T-helper 17 cell (primary cell): Measurements from ENCODE around the gene RPL41. TPM values are rescaled to one million over a fixed set of nuclear protein-coding genes. Genes with fewer than 3 reads are reported as not detected.

Experiments
- ATAC-seq: fragments of 150-1000 bp; cut with Tn5 transposase; 2 replicates; pipeline ENCODE4 v1.10.0; 2021; ENCODE audit warnings: mild to moderate bottlenecking, moderate library complexity
- DNase-seq, 3 donors: peaks; one replicate each; pipeline versions ENCODE4 v3.0.0 to v3.0.0-alpha.2; 2020 to 2021
- H3K9me3 ChIP-seq: one replicate; pipeline ENCODE4 v1.7.0; 2013; ENCODE audit warnings: low read length, mild to moderate bottlenecking; ENCODE audit not compliant: control insufficient read depth, poor library complexity, severe bottlenecking
- H3K27ac Mint-ChIP-seq: one replicate; pipeline ENCODE4 v1.8.0; 2022; ENCODE audit warnings: mild to moderate bottlenecking, moderate library complexity, mixed read lengths
- H3K27me3 Mint-ChIP-seq: one replicate; pipeline ENCODE4 v1.8.0; 2022; ENCODE audit warnings: mixed read lengths
- H3K36me3 Mint-ChIP-seq: one replicate; pipeline ENCODE4 v1.8.0; 2022; ENCODE audit warnings: low read depth, mixed read lengths
- H3K4me1 Mint-ChIP-seq: one replicate; pipeline ENCODE4 v1.8.0; 2022; ENCODE audit warnings: mild to moderate bottlenecking, mixed read lengths
- H3K4me3 Mint-ChIP-seq: one replicate; pipeline ENCODE4 v1.8.0; 2022; ENCODE audit warnings: mild to moderate bottlenecking, moderate library complexity, mixed read lengths
- total RNA-seq, 4 donors: library from RNA in 2 of 4; stranded (reverse) in 2 of 4; gene quantifications; one replicate each; pipeline ENCODE4 v1.2.3 and lab custom pipeline; 2022 to 2026

RPL41 gene
- total RNA-seq, 2 donors from 2014 or later: 5,484 to 5,668 TPM

DNA sequence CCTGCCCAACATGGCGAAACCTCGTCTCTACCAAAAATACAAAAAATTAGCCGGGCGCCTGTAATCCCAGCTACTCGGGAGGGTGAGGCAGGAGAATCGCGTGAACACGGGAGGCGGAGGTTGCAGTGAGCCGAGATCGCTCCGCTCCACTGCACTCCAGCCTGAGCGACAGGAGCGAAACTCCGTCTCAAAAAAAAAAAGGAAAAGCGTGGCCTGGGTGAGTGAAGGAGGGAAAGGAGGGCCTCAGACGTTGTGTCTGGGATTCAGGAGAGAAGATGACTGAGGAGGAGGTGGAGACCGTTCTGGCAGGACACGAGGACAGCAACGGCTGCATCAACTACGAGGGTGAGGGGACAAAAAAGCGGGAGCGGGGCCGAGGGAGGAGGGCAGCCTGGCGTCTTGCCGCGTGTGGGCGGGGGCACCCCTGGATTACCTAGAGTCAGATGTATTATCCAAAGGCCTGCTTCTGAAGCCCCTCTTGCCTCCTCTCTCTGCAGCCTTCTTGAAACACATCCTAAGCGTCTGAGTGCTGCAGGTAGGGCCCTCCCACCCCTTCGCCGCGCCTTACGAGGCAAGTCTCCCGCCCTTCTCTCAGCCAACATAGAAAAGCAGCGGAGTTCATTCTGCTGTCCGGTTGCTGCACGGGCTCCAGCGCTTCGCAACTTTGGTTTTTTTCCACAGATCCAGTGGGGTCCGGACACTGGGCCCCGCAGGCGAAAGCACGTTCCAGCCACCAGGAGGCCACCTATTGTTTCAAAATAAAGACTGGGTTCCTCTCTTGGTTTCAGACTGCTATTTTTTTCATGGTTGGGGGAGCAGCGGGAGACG, 41.0 kb downstream of the RPL41 start:
- peak; percentile 49 for ATAC-seq
- H3K9me3 ChIP-seq: no peaks in the 10 kb centered on the region
- Mint-ChIP-seq H3K27me3 (no peaks in the 10 kb centered on the region), H3K4me3 (peak overlapping the region; percentile 100), H3K27ac (peak overlapping the region; percentile 99), H3K36me3 (peaks cover 11% of the 10 kb centered on the region), H3K4me1 (peaks cover 46% of the 10 kb centered on the region)
- peak in 2 of 3 donors; percentile 21 to 24 for DNase-seq

DNA sequence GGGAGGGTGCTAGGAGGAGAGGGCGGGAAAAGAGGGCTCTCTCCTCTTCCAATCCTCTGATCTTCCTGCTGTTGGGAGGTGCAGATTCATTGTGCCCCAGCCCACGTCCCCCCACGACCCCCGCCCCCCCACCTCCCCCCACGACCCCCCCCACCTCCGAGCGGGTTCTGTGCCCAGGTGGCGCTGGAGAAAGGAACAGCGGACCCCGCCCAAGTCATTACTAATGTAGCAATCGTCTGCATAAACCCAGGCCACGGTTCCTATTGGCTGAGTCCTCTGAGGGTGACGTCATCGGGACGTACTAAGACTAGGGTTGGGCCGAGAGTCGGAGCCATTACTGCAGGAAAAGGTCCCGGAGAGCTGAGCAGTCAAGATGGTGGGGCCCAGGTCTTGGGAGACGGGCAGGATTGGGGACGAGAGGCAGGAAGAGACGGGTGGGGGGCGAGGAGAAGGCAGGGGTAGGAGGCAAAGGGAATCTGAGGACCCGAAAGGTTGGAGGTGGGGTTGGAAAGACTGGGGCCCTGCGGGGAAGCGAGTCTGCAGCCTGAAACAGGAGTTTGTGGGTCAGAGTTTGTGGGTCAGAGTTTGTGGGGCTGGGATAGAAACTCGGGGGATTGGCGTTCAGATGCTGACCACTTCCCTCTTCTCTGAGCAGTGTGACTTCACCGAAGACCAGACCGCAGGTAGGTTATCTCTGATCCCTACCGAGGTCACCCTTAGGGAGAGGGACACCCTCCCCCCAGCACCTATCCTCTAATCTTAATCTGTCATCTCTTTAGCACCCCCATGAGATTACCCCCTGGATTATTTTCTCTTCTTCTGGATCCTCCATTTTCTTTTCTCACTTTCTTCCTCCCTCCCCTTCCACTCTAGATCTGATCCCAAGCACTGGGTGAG, 41.8 kb downstream of the RPL41 start, which contains the start of gene MYL6:
TSS of gene MYL6 (plus strand) at position 331 of the 897 bp plus-strand sequence. CDS start at position 374, 43 bp downstream.
- H3K27ac Mint-ChIP-seq: peak within 1 kb of the TSS; percentile 99
- peak; percentile 87 for ATAC-seq
- H3K27me3 Mint-ChIP-seq: no peaks in the 10 kb centered on the region
- H3K9me3 ChIP-seq: no peaks in the 10 kb centered on the region
- peaks cover 44% of the 10 kb centered on the region for H3K4me1 Mint-ChIP-seq
- peaks cover 11% of the 10 kb centered on the region for H3K36me3 Mint-ChIP-seq
- peak; percentile 71 to 79 (median 78) for DNase-seq
- H3K4me3 Mint-ChIP-seq: peak within 1 kb of the TSS; percentile 100

DNA sequence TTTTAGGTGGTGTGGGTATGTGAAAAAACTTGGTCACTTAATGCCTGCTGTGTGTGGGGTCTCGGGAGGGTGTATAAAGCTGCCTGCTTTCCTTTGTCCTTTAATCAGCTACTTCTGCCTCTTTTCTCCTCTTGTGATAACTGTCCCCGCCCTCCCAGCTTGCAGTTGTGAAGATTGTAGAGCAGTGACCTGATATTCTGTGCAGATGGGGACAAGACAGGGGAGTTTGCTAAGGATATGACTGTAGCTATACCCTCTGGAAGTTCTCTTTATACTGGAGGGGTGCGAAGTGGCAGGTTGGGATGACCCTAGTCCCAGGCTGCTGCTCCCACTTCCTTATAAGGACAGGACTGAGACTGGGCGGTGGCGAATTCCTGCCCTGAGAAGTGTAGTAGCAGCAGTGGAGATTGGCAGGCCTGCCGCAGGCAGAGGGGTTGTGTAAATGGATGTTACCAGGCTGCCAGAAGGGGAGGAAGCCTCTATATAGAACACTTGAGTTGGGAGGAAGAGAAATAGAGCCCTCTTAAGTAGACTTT, 42.6 kb downstream of the RPL41 start:
- no peaks in the 10 kb centered on the region for H3K27me3 Mint-ChIP-seq
- H3K36me3 Mint-ChIP-seq: peaks cover 11% of the 10 kb centered on the region
- peak overlapping the region; percentile 99 for H3K27ac Mint-ChIP-seq
- DNase-seq (no peak), ATAC-seq (no peak)
- H3K4me1 Mint-ChIP-seq: peaks cover 48% of the 10 kb centered on the region
- no peaks in the 10 kb centered on the region for H3K9me3 ChIP-seq
- H3K4me3 Mint-ChIP-seq: peak overlapping the region; percentile 100

DNA sequence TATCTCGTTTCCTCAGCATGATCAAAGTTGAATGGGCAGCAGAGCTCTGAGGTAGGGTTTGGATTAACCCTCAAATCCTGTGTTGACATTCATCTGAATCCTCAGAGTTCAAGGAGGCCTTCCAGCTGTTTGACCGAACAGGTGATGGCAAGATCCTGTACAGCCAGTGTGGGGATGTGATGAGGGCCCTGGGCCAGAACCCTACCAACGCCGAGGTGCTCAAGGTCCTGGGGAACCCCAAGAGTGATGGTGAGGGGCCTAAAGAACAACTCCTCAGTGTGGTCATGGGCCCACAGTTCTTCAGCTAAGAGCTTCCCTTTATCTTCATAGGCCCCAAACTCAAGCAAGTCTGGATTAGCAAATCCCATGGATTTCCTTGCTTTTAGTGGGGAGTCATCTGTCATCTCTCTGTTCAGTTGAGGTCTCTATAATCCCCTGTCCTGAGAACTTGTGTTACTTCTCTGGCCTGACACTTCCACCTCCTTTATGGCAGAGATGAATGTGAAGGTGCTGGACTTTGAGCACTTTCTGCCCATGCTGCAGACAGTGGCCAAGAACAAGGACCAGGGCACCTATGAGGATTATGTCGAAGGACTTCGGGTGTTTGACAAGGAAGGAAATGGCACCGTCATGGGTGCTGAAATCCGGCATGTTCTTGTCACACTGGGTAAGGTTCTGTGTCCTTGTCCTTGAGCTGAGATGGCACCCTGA, 43.2 kb downstream of the RPL41 start:
- H3K27ac Mint-ChIP-seq: peak overlapping the region; percentile 99
- no peaks in the 10 kb centered on the region for H3K9me3 ChIP-seq
- no peak for DNase-seq
- no peak for ATAC-seq
- H3K4me3 Mint-ChIP-seq: peak overlapping the region; percentile 100
- H3K4me1 Mint-ChIP-seq: peaks cover 53% of the 10 kb centered on the region
- H3K36me3 Mint-ChIP-seq: peaks cover 14% of the 10 kb centered on the region
- H3K27me3 Mint-ChIP-seq: no peaks in the 10 kb centered on the region

DNA sequence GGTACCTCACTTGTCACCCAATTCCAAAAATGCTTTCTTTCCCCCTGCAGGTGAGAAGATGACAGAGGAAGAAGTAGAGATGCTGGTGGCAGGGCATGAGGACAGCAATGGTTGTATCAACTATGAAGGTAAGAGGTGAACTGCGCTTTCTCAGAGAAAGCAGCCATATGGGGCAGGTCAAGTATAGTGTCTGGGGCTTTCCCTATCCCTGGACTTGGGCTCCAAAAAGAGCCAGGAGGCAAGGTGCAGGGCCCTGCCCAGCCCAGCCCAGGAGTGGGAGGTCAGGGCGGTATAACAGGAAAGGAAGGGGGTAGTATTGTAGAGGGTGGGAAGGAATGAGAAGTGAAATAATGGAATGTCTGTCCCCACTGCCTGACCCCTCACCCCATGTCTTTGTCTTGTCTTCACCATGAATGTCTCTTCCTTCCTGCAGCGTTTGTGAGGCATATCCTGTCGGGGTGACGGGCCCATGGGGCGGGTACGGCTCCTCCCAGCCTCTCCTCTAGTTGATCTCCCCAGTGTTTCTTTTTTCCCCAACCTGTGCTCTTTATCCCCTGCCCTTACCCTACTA, 43.8 kb downstream of the RPL41 start:
- ATAC-seq: peak; percentile 65
- Mint-ChIP-seq H3K4me1 (peaks cover 53% of the 10 kb centered on the region), H3K36me3 (peaks cover 14% of the 10 kb centered on the region), H3K27ac (peak overlapping the region; percentile 99), H3K27me3 (no peaks in the 10 kb centered on the region), H3K4me3 (peak overlapping the region; percentile 100)
- DNase-seq: peak; percentile 44 to 58 (median 45)
- H3K9me3 ChIP-seq: no peaks in the 10 kb centered on the region

DNA sequence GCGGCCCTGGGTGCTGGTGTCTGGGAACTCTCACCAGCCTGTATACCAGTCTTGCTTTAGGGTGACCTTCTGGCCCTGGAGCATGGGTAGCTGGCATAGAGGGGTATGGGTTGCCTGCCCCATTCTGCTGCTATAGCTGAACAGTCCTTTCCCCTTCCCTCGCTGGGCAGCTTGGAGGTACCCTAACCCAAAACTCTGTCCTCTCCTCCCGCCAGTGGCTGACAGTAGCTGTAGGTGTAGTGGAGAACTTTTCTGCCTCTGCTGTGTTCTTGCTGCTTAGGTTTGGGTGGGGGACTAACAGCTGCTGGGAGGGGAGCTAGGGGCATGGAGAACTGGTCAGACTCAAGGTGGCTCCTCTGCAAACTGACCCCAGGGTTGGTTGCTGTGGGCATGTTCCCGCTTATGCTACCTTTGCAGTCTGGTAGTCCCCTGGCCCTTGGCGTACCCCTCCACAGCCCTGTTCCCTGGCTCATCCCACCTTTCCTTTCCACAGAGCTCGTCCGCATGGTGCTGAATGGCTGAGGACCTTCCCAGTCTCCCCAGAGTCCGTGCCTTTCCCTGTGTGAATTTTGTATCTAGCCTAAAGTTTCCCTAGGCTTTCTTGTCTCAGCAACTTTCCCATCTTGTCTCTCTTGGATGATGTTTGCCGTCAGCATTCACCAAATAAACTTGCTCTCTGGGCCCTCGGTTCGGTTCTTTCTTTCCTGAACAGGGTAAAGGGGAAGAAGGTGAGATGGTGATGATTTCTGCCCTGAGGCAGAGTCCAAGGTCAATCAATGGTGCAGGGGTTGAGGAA, 44.7 kb downstream of the RPL41 start:
- H3K36me3 Mint-ChIP-seq: peaks cover 18% of the 10 kb centered on the region
- H3K27ac Mint-ChIP-seq: peak overlapping the region; percentile 99
- no peaks in the 10 kb centered on the region for H3K9me3 ChIP-seq
- ATAC-seq (no peak), DNase-seq (no peak)
- no peaks in the 10 kb centered on the region for H3K27me3 Mint-ChIP-seq
- H3K4me1 Mint-ChIP-seq: peaks cover 49% of the 10 kb centered on the region
- peak overlapping the region; percentile 100 for H3K4me3 Mint-ChIP-seq

DNA sequence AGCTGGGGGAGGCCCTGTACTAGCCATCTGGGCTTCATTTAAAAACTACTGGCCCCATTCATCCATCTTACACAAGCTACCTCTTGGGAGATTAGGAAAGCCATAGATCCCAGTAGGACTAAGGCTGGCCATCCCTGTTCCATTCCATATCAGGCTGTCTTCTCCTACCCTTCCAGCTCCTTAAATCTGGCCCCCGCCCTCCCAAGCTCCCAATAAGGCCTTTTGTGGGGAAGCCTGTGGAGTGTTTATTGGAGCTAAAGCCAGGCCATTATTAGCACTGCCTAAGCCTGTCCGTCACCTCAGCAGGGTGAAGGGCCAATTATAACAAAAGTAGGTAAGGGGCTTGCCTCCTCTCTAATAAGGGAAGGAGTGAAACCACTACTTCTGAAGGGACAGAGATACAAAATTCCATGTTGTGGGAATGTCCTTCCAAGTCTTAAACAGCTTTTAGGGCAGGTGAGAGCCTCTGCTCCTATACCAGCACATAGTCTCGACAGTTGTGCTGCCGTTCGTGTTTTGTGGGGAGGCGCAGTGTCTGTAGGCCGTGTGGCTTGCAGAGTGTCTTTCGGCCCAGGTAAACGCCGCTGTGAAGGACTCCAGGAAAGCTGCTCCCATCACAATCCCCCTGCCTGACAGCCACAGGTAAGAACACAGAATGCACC, 45.4 kb downstream of the RPL41 start:
- DNase-seq (no peak), ATAC-seq (no peak)
- Mint-ChIP-seq H3K36me3 (peaks cover 18% of the 10 kb centered on the region), H3K27ac (peak overlapping the region; percentile 99), H3K4me1 (peaks cover 49% of the 10 kb centered on the region), H3K27me3 (no peaks in the 10 kb centered on the region), H3K4me3 (peak overlapping the region; percentile 100)
- no peaks in the 10 kb centered on the region for H3K9me3 ChIP-seq

DNA sequence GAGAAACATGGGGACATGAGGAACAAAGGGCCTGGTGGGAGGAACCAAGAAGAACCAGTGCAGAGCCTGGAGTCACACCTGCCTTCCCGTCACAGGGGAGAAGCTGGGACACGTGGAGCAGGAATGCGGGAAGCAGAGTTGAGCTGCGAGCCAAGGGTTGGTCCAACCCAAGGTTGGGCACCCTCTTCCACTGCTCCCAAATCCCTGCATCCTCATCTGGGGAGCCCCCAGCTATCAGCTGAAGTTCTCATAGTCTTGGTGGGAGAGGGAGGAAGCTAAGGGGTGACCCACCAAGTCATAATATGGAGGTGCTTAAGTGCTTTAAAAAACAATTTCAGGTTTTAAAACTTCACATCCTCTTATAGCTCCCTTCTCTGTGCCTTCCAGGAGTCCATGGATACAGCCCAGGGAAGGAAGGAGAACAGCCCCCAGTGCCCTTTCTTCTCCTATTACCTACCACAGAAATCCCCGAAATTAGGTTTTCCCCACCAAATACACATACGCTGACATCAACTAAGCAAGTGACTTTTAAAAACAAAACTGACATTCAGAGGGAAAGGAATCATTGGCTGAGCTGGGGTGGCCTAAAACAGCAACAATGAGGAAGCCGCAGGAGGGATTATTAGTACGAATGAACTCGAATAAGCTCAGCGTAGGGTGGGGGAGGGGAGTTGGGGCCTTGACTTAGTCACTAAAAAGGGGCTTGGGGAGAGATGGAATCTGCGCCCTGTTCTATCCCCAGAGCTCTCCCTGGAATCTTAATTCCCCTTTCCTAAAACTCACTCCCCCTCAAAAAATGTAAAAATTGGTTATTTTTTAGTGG, 46.2 kb downstream of the RPL41 start:
- no peaks in the 10 kb centered on the region for H3K27me3 Mint-ChIP-seq
- H3K9me3 ChIP-seq: no peaks in the 10 kb centered on the region
- ATAC-seq (no peak), DNase-seq (no peak)
- H3K4me1 Mint-ChIP-seq: peaks cover 46% of the 10 kb centered on the region
- H3K4me3 Mint-ChIP-seq: peak overlapping the region; percentile 53
- peaks cover 22% of the 10 kb centered on the region for H3K36me3 Mint-ChIP-seq
- peak overlapping the region; percentile 99 for H3K27ac Mint-ChIP-seq

DNA sequence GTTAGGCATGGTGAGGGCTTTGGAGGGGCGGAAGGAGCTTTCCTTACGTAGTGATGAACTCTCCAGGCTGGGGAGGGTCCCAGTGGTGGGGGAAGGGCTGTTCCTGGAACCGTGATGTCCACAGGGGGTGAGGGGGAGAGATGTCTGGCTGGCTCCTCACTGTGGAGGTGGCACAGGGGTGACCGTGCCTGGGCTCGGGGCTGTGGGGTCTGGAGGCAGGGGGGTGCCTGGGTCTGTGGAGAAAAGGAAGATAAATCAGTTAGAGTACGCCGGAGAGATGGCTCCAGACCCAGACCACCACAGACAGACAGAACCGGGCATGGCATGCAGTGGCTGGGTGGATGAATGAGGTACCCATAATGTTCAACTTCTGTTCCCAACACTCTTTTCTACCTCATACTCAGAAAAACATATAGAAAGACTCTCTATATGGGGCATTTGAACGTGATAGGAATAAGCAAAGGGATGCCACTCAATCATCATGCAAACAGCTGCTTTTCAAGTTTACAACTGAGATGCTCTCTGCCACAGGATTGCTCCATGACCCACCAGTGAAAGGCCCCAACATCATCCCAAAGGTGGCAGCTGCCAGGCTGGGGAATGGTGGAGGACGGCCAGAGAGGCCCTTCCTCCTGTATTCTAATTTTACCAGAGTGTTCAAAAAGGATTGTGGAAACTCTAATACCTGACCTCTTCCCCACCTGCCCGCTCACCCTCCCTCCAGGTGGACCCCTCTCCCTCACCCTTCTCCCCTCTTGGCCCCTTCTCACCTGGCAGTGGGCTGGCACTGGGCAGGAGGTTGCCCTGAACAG, 47.3 kb downstream of the RPL41 start:
- H3K9me3 ChIP-seq: no peaks in the 10 kb centered on the region
- peak overlapping the region; percentile 59 for H3K4me3 Mint-ChIP-seq

DNA sequence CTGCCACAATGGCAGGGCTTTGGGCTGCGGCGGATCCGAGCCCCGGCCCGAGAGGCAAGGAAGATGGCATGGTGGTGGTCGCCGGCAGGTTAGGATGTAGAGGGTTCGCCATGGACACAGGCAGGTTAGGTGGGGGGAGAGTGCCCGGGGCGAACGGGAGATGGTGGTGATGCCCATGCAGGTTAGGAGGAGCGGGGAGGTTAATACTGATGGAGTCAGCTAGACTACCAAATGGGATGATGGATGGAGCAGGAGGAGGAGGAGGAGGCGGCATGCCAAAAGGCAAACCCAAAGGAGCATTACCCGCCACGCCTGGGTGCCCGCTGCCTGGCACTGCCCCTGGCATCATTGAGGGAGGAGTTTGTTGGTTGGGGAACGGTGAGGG, 47.9 kb downstream of the RPL41 start:
- peaks cover 35% of the 10 kb centered on the region for H3K4me1 Mint-ChIP-seq
- peaks cover 14% of the 10 kb centered on the region for H3K36me3 Mint-ChIP-seq
- no peak for DNase-seq
- H3K27ac Mint-ChIP-seq: no peak overlapping the region
- ATAC-seq: no peak
- no peaks in the 10 kb centered on the region for H3K9me3 ChIP-seq
- no peaks in the 10 kb centered on the region for H3K27me3 Mint-ChIP-seq
- no peak overlapping the region for H3K4me3 Mint-ChIP-seq

More for the DNA sequence above, 47.3 kb downstream of the RPL41 start:
- ATAC-seq (no peak), DNase-seq (no peak)
- Mint-ChIP-seq H3K36me3 (peaks cover 18% of the 10 kb centered on the region), H3K27ac (peak overlapping the region; percentile 99), H3K4me1 (peaks cover 41% of the 10 kb centered on the region), H3K27me3 (no peaks in the 10 kb centered on the region)
